NOMO-1 (cell line): ENCODE measurements around the gene NDUFS8.

Experiments used
- DNase-seq, 2 experiments: peaks; one replicate each; lab custom pipeline; 2025; ENCODE audit not compliant: unreplicated experiment in 2 of 2; lab: John Stamatoyannopoulos, UW

NDUFS8 gene

DNA sequence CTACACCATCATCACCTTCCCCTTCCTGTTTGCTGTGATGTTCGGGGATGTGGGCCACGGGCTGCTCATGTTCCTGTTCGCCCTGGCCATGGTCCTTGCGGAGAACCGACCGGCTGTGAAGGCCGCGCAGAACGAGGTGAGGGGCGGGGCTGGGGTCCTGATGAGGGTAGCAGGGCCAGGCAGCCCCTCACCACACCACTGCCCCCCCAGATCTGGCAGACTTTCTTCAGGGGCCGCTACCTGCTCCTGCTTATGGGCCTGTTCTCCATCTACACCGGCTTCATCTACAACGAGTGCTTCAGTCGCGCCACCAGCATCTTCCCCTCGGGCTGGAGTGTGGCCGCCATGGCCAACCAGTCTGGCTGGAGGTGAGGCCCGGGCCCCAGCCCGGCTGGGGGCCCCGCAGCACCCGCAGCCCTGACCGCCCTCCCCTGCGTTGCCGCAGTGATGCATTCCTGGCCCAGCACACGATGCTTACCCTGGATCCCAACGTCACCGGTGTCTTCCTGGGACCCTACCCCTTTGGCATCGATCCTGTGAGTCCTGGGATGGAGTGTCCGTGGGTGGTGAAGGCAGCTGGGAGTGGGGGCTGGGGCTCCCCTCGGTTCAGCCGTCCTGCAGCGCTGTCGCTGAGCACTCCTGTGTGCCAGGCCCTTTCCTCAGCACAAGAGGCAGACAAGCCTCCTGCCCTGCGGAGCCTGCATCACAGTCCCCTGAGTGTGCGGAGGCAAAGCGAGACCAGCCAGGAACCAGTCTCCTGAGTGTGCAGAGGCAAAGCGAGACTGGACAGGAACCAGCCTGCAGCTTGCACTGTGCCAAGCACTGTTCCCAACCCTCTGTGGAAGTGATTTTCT, 17.2 kb downstream of the NDUFS8 start:
- DNase-seq: no peak

DNA sequence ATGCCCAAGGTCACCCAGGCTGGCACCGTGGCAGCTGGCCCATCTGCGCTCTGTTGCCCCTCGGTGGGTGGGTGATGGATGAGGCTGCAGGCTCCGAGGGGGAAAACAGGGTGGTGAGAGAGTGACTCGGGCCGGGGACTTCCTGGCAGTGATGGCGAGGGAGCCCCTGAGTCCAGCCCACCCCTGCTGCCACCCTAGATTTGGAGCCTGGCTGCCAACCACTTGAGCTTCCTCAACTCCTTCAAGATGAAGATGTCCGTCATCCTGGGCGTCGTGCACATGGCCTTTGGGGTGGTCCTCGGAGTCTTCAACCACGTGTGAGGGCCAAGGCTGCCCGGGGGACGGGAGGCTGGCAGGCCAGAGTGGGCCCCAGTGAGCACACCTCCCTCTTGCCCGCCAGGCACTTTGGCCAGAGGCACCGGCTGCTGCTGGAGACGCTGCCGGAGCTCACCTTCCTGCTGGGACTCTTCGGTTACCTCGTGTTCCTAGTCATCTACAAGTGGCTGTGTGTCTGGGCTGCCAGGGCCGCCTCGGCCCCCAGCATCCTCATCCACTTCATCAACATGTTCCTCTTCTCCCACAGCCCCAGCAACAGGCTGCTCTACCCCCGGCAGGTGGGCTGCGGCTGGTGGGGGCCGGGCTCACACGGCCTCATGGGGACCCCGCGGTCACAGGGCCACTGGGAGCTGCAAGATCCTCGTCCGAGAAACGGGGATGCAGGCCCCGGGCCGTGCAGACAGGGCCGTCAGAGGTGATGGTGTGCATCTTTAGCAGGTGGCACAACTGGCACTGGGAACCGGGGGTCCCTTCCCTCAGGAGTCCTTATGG, 18.4 kb downstream of the NDUFS8 start:
- DNase-seq: no peak

- DNase-seq: no peak
Observed at GRCh38 chr11:68049509-68050370, 19.3 kb downstream of the NDUFS8 start.

DNA sequence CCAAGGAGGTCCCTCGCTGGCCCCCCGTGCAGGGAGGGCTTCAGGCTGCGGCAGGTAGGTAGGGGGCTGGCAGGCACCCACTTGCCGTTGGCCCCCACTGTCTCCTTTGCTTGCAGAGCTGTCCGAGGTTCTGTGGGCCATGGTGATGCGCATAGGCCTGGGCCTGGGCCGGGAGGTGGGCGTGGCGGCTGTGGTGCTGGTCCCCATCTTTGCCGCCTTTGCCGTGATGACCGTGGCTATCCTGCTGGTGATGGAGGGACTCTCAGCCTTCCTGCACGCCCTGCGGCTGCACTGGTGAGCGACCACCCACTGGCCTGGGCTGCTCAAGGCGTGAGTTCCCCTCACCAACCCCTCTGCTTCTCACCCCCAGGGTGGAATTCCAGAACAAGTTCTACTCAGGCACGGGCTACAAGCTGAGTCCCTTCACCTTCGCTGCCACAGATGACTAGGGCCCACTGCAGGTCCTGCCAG, 19.9 kb downstream of the NDUFS8 start:
- no peak for DNase-seq

DNA sequence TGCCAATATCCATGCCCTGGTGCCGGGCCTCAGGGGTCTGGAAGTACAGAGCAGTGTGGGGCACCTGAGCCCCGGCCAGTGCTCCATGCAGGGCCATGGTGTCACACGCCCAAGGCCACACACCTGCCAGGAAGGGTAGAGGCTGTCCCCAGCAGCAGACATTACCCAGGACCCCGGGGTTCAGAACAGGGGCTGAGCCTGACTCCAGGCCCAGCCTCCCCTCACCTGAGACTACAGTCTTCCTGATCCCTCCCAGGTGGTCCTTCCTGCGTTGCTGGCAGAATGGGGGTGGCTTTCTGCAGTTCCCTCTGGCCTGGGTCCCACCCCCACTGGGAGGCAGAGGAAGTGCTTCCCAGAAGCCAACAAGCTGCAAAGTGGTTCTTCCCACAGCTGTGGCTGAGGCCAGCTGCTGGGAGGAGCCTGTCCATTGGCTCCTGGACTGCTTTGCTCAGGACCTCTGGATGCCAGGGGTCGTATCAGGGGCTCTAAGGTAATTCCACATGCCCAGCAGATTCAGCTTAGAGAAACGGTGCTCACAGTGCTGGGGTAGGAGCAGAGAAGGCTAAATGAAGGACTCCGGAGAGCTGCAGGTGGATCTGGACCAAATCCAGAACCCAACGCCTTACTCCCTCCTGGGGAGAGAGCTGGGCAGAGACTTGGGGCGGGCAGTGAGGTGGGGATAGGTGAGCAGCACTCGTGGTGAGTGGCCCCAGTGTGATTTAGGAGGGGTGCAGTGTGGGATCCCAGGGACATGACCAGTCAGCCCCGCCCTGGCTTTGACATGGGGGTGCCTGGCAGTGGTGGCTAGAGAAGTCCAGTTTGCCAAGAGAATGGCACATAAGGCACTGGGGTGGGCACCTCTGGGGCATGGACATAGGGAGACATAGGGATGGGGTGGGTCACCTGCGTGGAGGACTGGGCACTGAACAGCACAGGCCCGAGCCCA, 21.0 kb downstream of the NDUFS8 start:
- DNase-seq: no peak

DNA sequence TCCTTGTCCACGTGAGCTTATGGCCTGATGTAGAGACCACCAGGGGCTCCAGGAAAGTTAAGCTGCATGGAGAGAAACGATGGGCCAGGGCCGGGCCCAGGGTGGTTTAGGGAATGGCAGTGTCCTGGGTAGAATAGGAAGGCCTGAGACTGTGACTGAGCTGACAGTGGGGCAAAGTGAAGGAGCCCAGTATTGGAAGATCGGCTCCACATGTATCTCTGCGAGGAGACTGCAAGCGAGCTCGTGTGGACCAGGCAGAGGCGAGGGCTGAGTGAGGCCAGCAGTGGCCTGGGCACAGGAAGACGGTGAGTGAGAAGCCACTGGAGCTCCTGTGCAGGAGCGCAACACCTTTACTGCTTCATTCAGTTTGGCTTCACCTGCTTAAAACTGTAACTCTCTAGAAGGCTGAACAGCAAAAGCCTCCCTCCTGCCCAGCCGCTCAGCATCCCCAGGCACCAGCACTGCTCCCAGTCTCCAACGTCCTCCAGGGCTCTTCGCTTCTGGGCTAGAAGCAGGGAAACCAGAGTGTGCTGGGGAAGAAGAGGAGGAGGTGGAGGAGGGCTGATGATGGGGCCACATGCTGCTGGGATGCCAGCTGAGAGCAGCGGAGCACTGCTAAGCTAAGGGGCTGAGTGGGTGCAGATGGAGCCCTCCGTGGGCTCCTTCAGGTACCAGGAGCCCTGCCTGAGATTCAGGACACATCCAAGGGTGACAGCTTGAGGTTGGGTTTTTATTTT, 21.8 kb downstream of the NDUFS8 start:
- no peak for DNase-seq

DNA sequence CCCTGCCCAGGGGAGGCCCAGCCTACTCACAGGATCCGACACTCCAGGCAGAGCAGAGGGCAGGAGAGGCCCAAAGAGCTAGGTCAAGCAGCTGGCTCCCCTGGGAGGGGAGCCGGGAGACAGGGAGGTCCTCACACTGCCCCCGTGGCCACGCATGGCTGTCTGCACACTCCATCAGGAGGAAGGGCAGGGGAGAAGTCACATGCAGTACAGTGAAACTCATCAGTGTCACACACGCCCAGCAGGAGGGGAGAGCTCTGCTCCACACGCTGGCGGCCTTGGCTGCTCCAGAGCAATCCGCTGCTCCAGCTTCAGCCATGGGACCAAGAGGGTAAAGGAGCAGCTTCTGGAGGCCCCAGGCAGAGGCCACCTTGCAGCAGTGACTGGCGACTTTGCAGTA, 22.6 kb downstream of the NDUFS8 start:
- DNase-seq: no peak

- no peak for DNase-seq
Observed at GRCh38 chr11:68053981-68054812, 23.7 kb downstream of the NDUFS8 start.

GRCh38 chr11:68056317-68057285, 26.1 kb downstream of the NDUFS8 start:
- no peak for DNase-seq

DNA sequence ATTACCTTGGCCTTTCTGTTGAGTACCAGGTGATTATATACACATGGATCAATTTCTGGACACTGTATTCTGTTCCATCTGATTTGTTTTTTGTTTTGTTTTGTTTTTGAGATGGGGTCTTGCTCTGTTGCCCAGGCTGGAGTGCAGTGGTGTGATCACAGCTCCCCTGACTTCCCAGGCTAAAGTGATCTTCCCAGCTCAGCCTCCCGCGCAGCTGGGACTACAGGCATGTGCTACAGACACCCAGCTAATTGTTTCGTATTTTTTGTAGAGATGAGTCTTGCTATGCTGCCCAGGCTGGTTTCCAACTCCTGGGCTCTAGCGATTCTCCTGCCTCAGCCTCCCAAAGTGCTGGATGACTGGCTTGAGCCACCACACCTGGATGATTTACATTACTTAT, 27.3 kb downstream of the NDUFS8 start:
- no peak for DNase-seq

DNA sequence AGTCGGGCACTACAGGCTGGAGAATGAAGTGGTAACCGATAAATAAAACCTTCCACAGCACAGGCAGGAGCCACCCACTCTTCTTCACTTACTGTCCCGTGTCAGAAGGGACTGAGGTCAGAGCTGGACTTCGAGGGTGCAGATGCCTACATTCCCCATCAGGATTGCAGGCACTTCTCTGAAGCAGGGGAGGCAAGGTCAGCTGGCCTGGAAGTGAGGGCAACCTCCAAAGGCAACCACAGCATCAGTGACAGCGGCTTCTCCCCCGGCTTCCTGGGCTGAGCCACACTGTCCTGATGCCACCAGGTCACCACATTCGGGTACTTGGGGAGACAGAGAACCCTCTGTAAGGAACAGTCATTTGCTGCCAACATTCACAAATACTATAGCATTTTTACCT, 31.0 kb downstream of the NDUFS8 start:
- DNase-seq: no peak

GRCh38 chr11:68064926-68065325, 34.4 kb downstream of the NDUFS8 start:
- no peak for DNase-seq

- DNase-seq: no peak
Observed at GRCh38 chr11:68065841-68066240, 35.4 kb downstream of the NDUFS8 start.

DNA sequence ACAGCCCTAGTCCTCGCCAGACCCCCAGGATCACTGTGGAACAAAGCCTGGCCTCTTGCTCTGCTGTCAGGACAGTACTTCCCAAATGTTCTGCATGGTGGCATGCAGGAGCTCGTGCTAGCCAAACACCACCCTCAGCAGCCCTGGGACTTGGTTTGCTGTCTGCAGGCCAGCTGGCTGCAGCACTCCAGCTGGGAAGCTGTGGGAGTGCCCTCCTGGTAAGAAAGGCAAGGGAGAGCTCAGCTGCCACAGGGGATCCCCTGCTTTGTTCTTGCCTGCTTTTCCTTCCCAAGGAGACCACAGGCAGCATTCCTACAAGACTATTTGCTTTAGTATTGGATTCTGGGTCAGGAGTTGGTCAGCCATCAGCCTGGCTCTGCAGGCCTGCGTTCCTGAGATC, 36.3 kb downstream of the NDUFS8 start:
- no peak for DNase-seq

DNA sequence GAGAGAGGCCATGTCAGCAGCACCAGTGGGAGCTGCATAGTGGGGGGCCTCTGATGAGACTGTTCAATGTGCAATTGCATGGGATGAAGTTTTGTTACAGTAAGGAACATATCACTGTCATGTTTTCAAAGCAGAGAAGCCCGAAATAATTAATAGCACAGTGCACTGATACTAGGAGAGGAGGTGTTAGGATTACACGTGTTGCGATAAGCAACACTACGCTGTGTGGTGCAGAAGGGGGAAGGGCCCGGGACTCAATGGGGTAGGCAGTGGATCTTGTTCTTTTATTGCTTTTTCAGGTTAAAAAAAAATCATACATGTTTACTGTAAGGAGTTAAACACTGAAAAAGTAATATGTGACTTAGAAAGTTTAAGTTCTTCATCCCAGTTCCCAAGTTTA, 37.5 kb downstream of the NDUFS8 start:
- no peak for DNase-seq

- peak in 1 of 2 experiments; percentile 5 for DNase-seq
Observed at GRCh38 chr11:68071281-68072048, 41.0 kb downstream of the NDUFS8 start.
